AG04449 (cell line): ENCODE results near the gene FARS2.
"Not testable (repeated sequence)": the region's sequence is repeated elsewhere in the genome, so short reads cannot be mapped to it uniquely, and the experiment has no call there.

ENCODE experiments used
- CTCF ChIA-PET: fragments of 350-600 bp; formaldehyde crosslinking; extraction: SDS; loops from one replicate; lab custom pipeline; 2021; ENCODE audit warnings: antibody characterized with exemption; lab: Yijun Ruan, JAX
- POLR2A ChIA-PET: fragments of 400-600, 350-600 bp; formaldehyde crosslinking; extraction: SDS; loops from one replicate; lab custom pipeline; 2020; ENCODE audit warnings: antibody characterized with exemption, inconsistent platforms; lab: Yijun Ruan, JAX
- DNase-seq: peaks from one replicate; pipeline ENCODE4 v3.0.0-alpha.2; 2010; ENCODE audit warnings: low read depth, low spot score
- H3K4me3 ChIP-seq: 2 replicates; pipeline ENCODE4 v1.5.1; 2011; ENCODE audit warnings: low read depth, mild to moderate bottlenecking, control low read depth, low read length
- TF ChIP-seq, protein P1 (sequence below): IDR thresholded peaks from one replicate; pipeline ENCODE4 v1.5.1; 2011; ENCODE audit warnings: mild to moderate bottlenecking, moderate library complexity, low read length, control low read depth, inconsistent platforms; ENCODE audit not compliant: insufficient read depth; ENCODE audit errors: missing control alignments

FARS2 gene

GRCh38 chr6:5645328-5646290 lies 384.3 kb downstream of the FARS2 start:
- ChIA-PET CTCF (no interaction called here), POLR2A (interaction anchor here (0.6 kb wide), 1 partner anchor 142 kb away, joined by 3 read pairs; no protein-coding TSS in a partner anchor)
- H3K4me3 ChIP-seq: no peak overlapping the region
- no peak for DNase-seq
- TF ChIP-seq, protein P1, sequence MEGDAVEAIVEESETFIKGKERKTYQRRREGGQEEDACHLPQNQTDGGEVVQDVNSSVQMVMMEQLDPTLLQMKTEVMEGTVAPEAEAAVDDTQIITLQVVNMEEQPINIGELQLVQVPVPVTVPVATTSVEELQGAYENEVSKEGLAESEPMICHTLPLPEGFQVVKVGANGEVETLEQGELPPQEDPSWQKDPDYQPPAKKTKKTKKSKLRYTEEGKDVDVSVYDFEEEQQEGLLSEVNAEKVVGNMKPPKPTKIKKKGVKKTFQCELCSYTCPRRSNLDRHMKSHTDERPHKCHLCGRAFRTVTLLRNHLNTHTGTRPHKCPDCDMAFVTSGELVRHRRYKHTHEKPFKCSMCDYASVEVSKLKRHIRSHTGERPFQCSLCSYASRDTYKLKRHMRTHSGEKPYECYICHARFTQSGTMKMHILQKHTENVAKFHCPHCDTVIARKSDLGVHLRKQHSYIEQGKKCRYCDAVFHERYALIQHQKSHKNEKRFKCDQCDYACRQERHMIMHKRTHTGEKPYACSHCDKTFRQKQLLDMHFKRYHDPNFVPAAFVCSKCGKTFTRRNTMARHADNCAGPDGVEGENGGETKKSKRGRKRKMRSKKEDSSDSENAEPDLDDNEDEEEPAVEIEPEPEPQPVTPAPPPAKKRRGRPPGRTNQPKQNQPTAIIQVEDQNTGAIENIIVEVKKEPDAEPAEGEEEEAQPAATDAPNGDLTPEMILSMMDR: no peak

DNA sequence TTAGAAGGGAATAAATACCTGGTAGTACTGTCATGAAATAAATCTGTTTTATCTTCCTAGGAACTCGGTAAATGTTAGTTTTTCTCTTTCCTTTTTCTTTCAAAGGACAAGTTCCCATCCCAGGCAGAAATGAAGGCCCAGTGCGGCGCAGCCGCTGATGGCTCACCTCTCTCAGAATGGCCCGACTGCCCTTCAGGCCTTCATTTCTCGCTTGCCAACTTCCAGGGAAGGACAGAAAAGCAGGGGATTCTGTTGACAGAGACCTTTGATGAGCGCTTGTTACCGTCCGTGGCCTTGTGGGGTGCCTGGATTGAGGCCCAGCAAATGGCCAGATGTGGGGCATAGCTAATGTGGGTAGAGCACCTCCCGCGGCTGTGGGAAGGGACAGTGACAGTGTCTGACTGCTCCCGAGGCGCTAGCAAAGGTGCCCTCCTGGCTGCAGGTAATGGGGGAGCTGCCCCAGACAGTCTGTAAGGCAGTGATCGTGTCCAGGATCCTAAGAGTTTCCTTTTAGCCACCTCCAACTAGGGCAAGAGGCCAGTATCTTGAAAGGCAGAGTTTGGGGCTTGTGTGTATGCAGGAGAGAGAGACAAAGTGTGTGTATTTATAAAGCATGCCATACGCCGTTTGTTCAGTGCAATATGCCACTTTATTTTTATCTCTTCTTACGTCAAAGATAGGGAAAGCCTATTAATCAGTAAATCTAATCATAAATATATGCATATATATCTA lies 391.3 kb downstream of the FARS2 start:
- ChIA-PET CTCF (no interaction called here), POLR2A (no interaction called here)
- no peak for DNase-seq
- H3K4me3 ChIP-seq: no peak overlapping the region
- TF ChIP-seq, protein P1: no peak

GRCh38 chr6:5653801-5654200 lies 392.5 kb downstream of the FARS2 start:
- no peak overlapping the region for H3K4me3 ChIP-seq
- CTCF ChIA-PET: no interaction called here
- no peak for DNase-seq
- POLR2A ChIA-PET: no interaction called here
- TF ChIP-seq, protein P1: no peak

DNA sequence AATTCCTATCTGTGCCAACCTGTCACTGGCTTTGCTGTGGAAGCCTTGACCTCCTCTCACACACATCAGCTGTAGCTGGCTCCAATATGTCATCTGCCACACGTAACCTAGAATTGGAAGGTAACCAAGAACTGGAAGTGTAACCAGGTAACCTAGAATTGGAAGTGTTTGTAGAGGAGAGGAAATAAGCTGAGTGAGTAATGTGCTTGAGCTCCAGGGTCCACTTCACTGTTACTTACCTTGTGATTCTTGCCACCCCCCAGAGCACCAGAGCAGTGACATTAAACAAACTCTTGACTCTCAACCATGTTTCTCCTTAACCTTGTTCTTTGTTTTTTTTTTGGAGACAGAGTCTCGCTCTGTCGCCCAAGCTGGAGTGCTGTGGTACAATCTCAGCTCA lies 394.9 kb downstream of the FARS2 start:
- no peak for DNase-seq
- no peak overlapping the region for H3K4me3 ChIP-seq
- ChIA-PET CTCF (no interaction called here), POLR2A (no interaction called here)
- TF ChIP-seq, protein P1: no peak

- H3K4me3 ChIP-seq, CTCF ChIA-PET, DNase-seq, POLR2A ChIA-PET: not testable (repeated sequence)
Measured at GRCh38 chr6:5656695-5657094, 395.4 kb downstream of the FARS2 start.

- POLR2A ChIA-PET: no interaction called here
- H3K4me3 ChIP-seq: no peak overlapping the region
- TF ChIP-seq, protein P1: no peak
- DNase-seq: no peak
- CTCF ChIA-PET: no interaction called here
Measured at GRCh38 chr6:5657684-5658430, 396.5 kb downstream of the FARS2 start.
